GM21381 (cell line): ENCODE results near the gene ELAVL2.

Experiments
- ATAC-seq: cut with Tn5 transposase; IDR thresholded peaks from one replicate; pipeline ENCODE4 v1.9.1; 2021; ENCODE audit warnings: mild to moderate bottlenecking, moderate library complexity; ENCODE audit not compliant: unreplicated experiment

Gene ELAVL2

GRCh38 chr9:23826120-23826629 is at the start of gene ELAVL2:
TSS of gene ELAVL2 (minus strand) at chr9:23826240. CDS start at chr9:23762234, 64,006 bp downstream.
- ATAC-seq, result no peak

GRCh38 chr9:23858234-23858633 is 32.2 kb upstream of the ELAVL2 start:
- ATAC-seq, result no peak

DNA sequence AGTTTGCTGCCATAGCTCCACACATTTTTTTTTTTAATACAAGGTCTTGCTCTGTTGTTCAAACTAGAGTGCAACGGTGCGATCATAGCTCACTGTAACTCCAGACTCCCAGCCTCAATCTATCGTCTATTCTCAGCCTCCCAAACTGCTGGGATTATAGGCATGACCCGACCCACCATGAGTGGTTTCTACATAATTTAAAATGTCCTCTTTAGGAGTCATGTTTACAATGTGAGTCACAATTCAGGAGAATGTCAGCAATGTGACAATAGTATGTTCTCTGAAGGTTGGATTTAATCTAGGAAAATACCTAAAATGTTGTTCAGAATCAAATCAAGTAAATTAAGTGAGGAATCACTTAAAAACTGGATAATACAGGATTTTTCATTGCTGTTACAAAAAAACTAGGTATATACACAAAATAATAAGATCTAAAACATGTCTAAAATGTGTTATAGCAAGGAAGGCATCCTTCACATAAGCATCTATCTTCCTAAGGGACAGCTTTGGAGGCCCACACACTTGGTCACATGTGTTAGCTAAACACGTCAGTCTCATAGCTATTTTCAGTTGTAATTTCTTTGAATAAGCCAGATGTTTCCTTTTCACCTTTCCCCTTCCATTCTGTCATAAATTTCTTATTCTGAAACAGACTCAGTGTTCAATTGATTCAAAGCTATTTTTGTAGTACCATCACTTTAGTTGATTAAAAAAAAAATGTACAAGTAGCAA is 30.0 kb upstream of the ELAVL2 start:
- no peak for ATAC-seq

GRCh38 chr9:23850690-23851629 is 24.9 kb upstream of the ELAVL2 start:
- no peak for ATAC-seq

DNA sequence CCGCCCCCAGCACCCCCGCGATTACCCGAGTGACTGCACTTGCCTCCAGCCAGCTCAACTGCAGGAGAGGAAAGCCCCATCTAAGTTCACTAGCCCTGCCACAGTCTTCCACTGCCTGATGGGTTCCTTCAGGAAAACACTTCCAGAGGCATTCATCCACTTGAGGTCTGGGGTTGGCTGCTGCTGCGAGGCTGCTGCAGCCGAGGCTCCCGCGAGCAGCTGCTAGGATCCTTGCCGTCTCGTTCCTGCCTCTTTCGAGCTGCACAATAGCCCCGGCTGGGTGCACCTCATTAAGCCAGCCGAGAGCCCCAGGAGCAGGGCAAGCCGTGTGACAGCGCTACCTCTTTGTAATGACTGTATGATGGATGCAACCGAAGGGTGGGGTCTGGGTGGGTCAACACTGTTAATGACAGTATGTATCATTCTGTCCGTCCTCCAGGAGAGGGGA is 24.2 kb upstream of the ELAVL2 start:
- ATAC-seq, result no peak

DNA sequence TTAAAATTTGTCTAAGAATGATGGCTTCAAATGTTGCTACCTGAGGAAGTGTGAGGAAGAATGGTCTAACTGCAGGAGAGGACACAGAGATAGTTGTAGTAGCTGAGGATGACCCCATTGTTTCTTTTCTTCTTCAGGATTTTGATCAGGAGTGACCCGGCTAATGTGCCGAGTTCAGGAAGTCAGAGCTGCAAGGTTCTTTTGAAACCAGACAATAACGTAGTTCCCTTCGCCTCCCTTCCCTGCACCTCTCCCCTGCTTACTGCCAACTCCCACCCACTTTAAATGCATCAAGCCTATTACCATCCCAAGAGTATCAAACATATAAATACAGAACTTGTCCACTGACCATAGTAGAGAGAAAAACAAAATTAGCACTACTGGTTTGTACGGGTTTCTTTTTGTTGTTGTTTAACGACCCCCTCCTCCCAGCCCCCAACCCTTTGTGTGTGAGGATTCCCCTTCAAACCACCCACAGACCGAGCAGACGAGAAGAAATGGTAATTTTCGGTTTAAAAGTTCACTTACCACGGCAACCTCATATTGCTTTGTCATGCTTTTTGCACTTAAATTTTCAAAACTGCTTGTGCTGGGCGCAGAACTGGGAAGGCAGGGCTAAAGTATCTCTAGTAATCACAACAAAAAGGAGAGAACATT is 23.5 kb upstream of the ELAVL2 start:
- ATAC-seq, result no peak

GRCh38 chr9:23842565-23843129 is 16.6 kb upstream of the ELAVL2 start:
- no peak for ATAC-seq

DNA sequence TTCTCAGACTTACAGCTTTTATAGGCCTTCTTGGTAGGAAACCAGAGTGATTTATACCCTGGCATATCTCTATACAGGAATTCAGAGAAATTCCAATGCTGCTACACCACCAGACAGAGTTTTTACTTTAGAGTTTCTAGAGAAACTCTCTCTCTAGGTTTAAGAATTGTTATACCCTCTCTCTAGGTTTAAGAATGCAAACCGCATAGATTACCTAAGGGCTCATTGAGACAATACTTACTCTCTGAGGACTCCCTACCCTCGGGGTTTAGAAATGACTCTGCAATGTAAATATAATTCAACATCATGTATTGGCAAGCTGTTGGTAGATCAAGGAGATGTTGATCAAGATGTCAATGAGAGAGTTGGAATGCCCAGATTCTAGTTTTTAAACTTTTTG is 15.3 kb upstream of the ELAVL2 start:
- no peak for ATAC-seq

- no peak for ATAC-seq
Observed at GRCh38 chr9:23837038-23837437, 11.0 kb upstream of the ELAVL2 start.

GRCh38 chr9:23830929-23831730 is 5.1 kb upstream of the ELAVL2 start:
- ATAC-seq, result no peak

DNA sequence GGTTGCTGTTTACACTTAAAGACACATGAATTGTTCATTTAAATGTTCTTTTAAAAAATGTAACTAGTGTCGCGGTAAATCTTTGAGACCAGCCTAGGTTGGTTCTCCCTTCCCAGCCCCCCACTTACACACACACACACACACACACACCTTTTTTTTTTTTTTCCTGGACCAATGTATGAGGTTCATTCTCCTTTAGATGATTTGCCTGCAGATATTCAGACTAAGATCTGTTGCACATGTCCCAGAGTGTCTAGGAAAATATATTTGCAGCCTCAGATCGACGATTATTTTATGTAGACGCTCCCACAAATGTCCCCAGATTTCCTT is 4.4 kb upstream of the ELAVL2 start:
- no peak for ATAC-seq

GRCh38 chr9:23829580-23830475 is 3.8 kb upstream of the ELAVL2 start:
- no peak for ATAC-seq

DNA sequence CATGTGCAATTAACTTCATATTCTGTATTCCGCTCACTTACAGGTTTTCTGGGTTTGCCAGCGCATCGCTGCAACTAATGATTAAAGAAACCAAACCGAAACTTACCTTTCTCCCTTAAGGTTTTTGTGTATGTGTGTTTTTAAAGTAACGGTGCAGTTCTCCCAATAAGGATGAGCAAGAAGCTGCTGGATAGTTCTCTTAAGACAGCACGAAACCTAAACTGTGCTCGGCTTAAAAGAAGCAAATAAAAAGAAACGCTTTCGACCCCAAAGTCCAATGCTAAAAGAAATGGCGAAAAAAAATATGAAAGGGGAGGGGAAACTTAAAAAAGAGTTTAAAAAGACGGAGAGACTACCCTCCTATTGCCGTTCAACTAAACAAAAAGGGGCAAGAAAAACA is 340 bp downstream of the ELAVL2 start:
- no peak for ATAC-seq

DNA sequence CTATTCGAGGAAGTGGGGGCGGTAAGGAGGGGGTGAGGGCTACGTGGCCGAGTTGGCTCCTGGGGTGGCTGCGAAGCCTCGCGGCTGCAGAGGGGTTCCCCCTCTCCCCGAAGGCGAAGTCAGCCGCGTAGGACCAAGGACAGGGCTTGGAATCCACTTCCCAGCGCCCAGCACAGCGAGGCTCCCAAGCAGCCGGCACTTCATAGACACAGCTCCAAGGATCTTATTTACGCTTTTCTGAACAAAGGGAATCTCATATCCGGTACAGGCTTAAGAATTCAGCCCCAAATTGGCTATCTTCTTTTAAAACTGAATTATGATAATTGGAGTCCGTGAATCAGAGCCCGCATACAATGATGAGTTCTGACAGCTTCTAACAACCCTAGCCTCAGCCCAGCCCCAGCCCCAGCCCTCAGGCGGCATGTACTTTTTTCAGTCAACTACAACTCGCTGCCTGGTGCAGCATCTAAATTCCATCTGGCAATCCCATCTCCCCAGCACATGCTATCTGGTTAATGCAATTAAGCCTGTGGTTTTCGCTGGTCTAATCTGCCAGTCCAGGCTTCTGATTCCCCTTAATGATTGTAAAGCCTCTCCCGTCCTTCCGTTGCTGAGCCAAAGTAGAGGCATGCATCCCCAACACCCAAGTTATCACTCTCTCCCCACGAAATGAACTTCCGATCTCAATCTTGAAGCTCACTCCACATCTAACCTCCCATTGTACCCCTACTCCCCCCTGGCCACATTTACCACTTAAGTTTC is 1.0 kb downstream of the ELAVL2 start:
- no peak for ATAC-seq

GRCh38 chr9:23823986-23824829 is 1.8 kb downstream of the ELAVL2 start:
- ATAC-seq, result no peak

DNA sequence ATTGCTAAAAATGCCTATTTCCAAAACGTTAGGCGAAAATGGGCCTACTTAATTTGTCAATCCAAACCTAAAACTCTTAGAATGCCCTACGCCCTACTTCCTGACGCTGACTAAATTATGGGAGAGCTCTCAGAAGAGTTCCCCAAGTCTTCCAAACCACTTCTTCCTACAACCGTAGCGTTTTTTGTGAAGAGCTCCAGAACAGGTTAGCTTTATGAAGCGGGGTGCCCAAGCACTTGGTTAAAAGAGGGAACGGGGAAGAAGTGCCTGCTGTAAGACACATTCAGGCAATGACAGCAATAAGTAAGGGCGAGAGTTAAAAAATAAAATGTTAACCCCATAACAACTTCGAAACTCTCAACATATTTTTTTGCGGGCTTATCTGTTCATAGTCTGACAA is 2.8 kb downstream of the ELAVL2 start:
- ATAC-seq, result no peak
